Adrenal gland (tissue), 12 donors: Measurements from ENCODE around the gene CFAP210. TPM values are rescaled to one million over a fixed set of nuclear protein-coding genes. Genes with fewer than 3 reads are reported as not detected.

Source experiments
- DNase-seq, 7 donors: peaks; one replicate each; pipeline ENCODE4 v3.0.0-alpha.2; 2019 to 2020
- H3K27ac ChIP-seq, 5 donors: fragments of 200-600 bp; sonication (generic) in 4 of 5; 1 replicate in 3 of 5; 2 replicates in 2 of 5; pipeline versions ENCODE4 v1.5.1 to v1.8.0; 2016 to 2020; ENCODE audit warnings: mild to moderate bottlenecking in 1 of 5
- H3K27me3 ChIP-seq: fragments of 200-600 bp; 2 replicates; pipeline ENCODE4 v1.8.0; 2021
- H3K36me3 ChIP-seq, 2 donors: fragments of 200-600 bp; replicated peaks in 1 of 2; 1 replicate in 1 of 2; 2 replicates in 1 of 2; pipeline versions ENCODE4 v1.5.1 to v1.8.0; 2018 to 2022
- H3K4me1 ChIP-seq, 2 donors: fragments of 200-600 bp; replicated peaks in 1 of 2; 1 replicate in 1 of 2; 2 replicates in 1 of 2; pipeline versions ENCODE4 v1.5.1 to v1.8.0; 2018 to 2021
- H3K4me3 ChIP-seq, 4 donors: fragments of 200-600 bp; sonication (generic) in 3 of 4; one replicate each; pipeline ENCODE4 v1.5.1; 2016 to 2018
- H3K9me3 ChIP-seq, 3 donors: fragments of 200-600 bp; sonication (generic) in 1 of 3; replicated peaks in 1 of 3; 1 replicate in 2 of 3; 2 replicates in 1 of 3; pipeline versions ENCODE4 v1.5.1 to v1.8.0; 2016 to 2021
- POLR2A ChIP-seq, 2 donors: fragments of 450-650 bp; IDR thresholded peaks; one replicate each; pipeline ENCODE4 v1.6.1; 2017; ENCODE audit warnings: antibody characterized with exemption in 2 of 2, mild to moderate bottlenecking in 2 of 2, moderate library complexity in 1 of 2
- WGBS, 4 donors: extraction: QIAGEN DNeasy Blood & Tissue Kit in 2 of 4; methylation state at CpG; one replicate each; pipeline versions ENCODE4 v1.1.5 to v1.1.7; 2013 to 2017; 5-methylcytosine and 5-hydroxymethylcytosine counted together
- intact Hi-C, 2 donors: fragments of 100-400 bp; cut with DNase I; formaldehyde crosslinking; loops; one replicate each; pipeline versions ENCODE4 v1.14.1 to v1.15.0; 2022 to 2023
- polyA plus RNA-seq, 3 donors: library from polyadenylated mRNA; stranded (reverse); fragments of 200-250 nt in 2 of 3; fragments of 350-450 nt in 1 of 3; fragmentation: Illumina TruSeq in 1 of 3; extraction: RNeasy Lipid Tissue Mini Kit (QIAGEN cat#74804) in 1 of 3; gene quantifications; one replicate each; pipeline ENCODE4 v1.2.3, GENCODE V29; 2013 to 2014
- total RNA-seq, 9 donors: library from RNA; depleted of rRNA in 4 of 9; stranded (reverse); fragments of >200 nt in 4 of 9; fragments of 120-200 nt in 1 of 9; fragmentation: NEBNext Ultra II Directional in 1 of 9; extraction: Animal tissue kit (Norgen Biotek cat#: 25700) in 1 of 9; gene quantifications; one replicate each; pipeline versions ENCODE4 v1.1.0 to v1.2.4, GENCODE V29; 2013 to 2023
- TF ChIP-seq, protein P1 (sequence below), 6 experiments: fragments of 450-650 bp in 4 of 6; fragments of 200-600 bp in 2 of 6; sonication (generic) in 1 of 6; IDR thresholded peaks; 1 replicate in 5 of 6; 2 replicates in 1 of 6; pipeline versions ENCODE4 v1.5.1 to v1.8.0; 2016 to 2021; ENCODE audit warnings: antibody characterized with exemption in 6 of 6, mild to moderate bottlenecking in 2 of 6, moderate library complexity in 1 of 6
- donor health status: healthy with polysubstance abuse.
- donor health status: Bipolar disorder and iron deficiency.
- donor health status: DM: yes; HTN: yes; CAD: no.
- donor health status: DM: no; HTN: no; CAD: no.
- donor health status: DM: no; HTN: no; CAD: no.
- donor health status: DM: yes; HTN: yes; CAD: no.

The CFAP210 gene
- total and polyA plus RNA-seq, 12 donors, result 0.07 to 0.39 (median 0.32) TPM; not detected in 9

DNA sequence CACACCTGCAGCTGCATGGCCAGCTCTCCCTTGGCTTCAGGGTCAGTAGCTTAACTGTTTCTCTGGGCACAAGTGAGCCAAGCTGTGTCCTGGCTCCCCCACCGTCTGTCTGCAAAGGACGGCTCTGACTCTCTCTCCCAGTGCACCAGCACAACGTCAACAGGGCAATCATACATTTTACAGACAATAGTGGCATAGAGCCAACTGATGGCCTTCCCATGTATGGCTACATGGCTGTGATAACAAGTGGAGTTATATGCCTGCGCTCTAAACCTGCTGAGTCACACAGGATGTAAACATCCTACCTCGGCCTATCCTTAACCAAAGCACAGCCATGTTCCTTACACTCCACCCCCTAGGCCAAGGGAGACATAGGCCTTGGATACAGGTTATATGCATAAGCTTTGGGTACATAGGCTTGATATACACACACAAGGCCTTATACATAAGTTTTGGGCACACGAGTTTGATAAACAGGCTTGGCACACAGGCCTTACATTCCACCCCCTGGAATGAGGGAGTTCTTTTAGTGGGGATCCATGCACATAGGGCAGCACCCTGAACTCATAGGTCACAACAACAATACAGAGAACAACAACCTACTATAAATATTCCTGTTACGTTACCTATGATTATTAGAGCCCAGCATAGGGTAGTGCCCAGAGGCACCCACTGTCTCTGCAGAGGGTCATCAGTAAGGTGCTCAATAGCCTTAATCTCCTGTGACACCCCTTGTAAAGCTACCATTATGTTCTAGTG lies 17.7 kb upstream of the CFAP210 start:
- TF ChIP-seq, protein P1, sequence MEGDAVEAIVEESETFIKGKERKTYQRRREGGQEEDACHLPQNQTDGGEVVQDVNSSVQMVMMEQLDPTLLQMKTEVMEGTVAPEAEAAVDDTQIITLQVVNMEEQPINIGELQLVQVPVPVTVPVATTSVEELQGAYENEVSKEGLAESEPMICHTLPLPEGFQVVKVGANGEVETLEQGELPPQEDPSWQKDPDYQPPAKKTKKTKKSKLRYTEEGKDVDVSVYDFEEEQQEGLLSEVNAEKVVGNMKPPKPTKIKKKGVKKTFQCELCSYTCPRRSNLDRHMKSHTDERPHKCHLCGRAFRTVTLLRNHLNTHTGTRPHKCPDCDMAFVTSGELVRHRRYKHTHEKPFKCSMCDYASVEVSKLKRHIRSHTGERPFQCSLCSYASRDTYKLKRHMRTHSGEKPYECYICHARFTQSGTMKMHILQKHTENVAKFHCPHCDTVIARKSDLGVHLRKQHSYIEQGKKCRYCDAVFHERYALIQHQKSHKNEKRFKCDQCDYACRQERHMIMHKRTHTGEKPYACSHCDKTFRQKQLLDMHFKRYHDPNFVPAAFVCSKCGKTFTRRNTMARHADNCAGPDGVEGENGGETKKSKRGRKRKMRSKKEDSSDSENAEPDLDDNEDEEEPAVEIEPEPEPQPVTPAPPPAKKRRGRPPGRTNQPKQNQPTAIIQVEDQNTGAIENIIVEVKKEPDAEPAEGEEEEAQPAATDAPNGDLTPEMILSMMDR (IDR thresholded peaks at IDR 0.05), result no peak
- TF ChIP-seq POLR2A (IDR thresholded peaks at IDR 0.05), result no peak
- DNase-seq, result no peak
- no peak overlapping the region for H3K27ac ChIP-seq
- no peaks in the 10 kb centered on the region for H3K27me3 ChIP-seq
- H3K4me1 ChIP-seq, result peaks cover 4 to 16% of the 10 kb centered on the region in 2 donors
- H3K9me3 ChIP-seq, result no peaks in the 10 kb centered on the region
- no peaks in the 10 kb centered on the region for H3K36me3 ChIP-seq
- 65 to 95% (median 71%) methylated on average over 7 of the region's 7 CpGs for WGBS, 4 donors
- intact Hi-C loops, result no loop called here
- H3K4me3 ChIP-seq, result no peak overlapping the region

DNA sequence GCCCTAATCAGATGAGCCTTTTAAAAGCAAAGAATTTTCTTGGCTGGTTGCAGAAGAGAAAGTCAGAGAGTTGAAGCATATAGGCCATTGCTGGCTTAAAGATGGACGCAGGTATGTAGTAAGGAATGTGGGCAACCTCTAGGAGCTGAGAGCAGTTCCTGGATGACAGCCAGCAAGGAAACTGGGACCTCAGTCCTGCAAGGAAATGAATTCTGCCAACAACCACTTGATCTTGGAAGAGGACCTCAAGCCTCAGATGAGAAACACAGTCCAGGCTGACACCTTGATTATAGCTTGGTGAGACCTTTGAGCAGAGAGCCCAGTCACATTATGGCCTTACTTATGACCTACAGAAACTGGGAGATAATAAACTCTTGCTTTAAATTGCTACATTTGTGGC lies 15.8 kb upstream of the CFAP210 start:
- H3K36me3 ChIP-seq, result no peaks in the 10 kb centered on the region
- intact Hi-C loops, result no loop called here
- WGBS, 4 donors, result 69 to 90% (median 78%) methylated on average over 1 of the region's 1 CpG
- H3K9me3 ChIP-seq, result no peaks in the 10 kb centered on the region
- TF ChIP-seq, protein P1 (IDR thresholded peaks at IDR 0.05), result no peak
- no peak for TF ChIP-seq POLR2A (IDR thresholded peaks at IDR 0.05)
- H3K27me3 ChIP-seq, result no peaks in the 10 kb centered on the region
- no peak for DNase-seq
- peaks cover 0 to 3% of the 10 kb centered on the region in 2 donors for H3K4me1 ChIP-seq
- H3K27ac ChIP-seq, result no peak overlapping the region
- H3K4me3 ChIP-seq, result no peak overlapping the region

DNA sequence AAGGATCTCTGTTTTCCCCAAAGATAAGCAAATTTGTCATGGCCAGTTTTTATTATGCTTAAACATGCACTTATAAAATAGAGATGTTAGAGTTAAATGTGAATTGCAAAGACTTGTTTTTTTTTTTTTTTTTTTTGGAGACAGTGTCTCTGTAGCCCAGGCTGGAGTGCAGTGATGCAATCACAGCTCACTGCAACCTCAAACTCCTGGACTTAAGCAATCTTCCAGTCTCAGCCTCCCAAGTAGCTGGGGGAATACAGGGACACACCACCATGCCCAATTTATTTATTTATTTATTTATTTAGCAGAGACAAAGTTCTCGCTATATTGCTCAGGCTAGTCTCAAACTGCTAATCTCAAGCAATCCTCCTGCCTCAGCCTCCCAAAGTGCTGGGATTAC lies 15.1 kb upstream of the CFAP210 start:
- no peak for DNase-seq

DNA sequence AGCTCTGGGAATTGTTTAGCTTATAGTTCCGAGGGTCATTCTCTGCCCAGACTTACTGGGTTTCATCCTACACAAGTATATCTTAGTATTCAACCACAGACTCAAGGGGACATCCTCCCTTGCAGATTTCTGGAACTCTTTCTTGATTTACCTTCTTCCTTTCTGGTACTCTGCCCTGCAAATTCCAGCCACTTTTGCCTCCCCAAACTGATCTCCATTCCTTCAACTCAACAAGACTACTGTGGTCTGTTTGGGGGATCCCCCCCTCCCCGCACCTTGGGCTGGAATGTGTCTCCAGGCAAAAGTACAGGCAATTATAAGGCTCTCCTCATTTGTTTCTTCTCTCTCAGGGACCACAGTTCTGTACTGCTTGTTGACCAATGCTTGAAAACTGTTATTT lies 13.4 kb upstream of the CFAP210 start:
- no peak overlapping the region for H3K27ac ChIP-seq
- intact Hi-C loops, result no loop called here
- no peak for TF ChIP-seq POLR2A (IDR thresholded peaks at IDR 0.05)
- TF ChIP-seq, protein P1 (IDR thresholded peaks at IDR 0.05), result no peak
- WGBS, 4 donors, result 62 to 97% (median 86%) methylated on average over 2 of the region's 2 CpGs
- no peaks in the 10 kb centered on the region for H3K9me3 ChIP-seq
- no peak for DNase-seq
- no peak overlapping the region for H3K4me3 ChIP-seq
- H3K36me3 ChIP-seq, result no peaks in the 10 kb centered on the region
- no peaks in the 10 kb centered on the region for H3K27me3 ChIP-seq
- no peaks in the 10 kb centered on the region for H3K4me1 ChIP-seq

More for the DNA sequence above, 15.1 kb upstream of the CFAP210 start:
- intact Hi-C loops, result no loop called here
- Histone ChIP-seq H3K36me3 (no peaks in the 10 kb centered on the region), H3K27ac (no peak overlapping the region), H3K4me1 (no peaks in the 10 kb centered on the region), H3K27me3 (no peaks in the 10 kb centered on the region), H3K4me3 (no peak overlapping the region), H3K9me3 (no peaks in the 10 kb centered on the region)
- TF ChIP-seq POLR2A (IDR thresholded peaks at IDR 0.05), result no peak
- 57 to 100% (median 98%) methylated on average over 1 of the region's 1 CpG for WGBS, 4 donors

DNA sequence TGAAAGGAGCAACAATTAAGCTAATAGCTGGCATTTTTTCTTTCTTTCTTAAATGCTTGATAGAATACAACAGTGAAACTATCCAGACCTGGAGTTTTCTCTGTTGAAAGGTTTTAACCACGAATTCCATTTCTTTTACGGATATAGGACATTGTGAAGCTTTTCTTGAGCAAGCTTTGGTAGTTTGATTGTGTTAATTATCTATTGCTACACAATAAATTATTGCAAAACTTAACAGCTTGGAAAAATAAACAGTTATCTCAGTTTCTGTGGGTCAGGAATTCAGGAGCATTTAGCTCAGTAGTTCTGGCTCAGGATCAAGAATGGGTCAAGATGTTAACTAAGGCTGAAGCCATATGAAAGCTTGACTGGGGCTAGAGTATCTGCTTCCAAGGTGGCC lies 11.7 kb upstream of the CFAP210 start:
- WGBS, 4 donors, result 68 to 81% (median 78%) methylated on average over 2 of the region's 2 CpGs
- no peak overlapping the region for H3K27ac ChIP-seq
- intact Hi-C loops, result no loop called here
- no peak overlapping the region for H3K4me3 ChIP-seq
- no peak for TF ChIP-seq POLR2A (IDR thresholded peaks at IDR 0.05)
- TF ChIP-seq, protein P1 (IDR thresholded peaks at IDR 0.05), result no peak
- H3K9me3 ChIP-seq, result no peaks in the 10 kb centered on the region
- H3K36me3 ChIP-seq, result no peaks in the 10 kb centered on the region
- H3K4me1 ChIP-seq, result no peaks in the 10 kb centered on the region
- H3K27me3 ChIP-seq, result no peaks in the 10 kb centered on the region
- no peak for DNase-seq
